GM19193 (cell line): ENCODE results near the gene PI4KA.

Experiments
- POLR2A ChIP-seq: IDR thresholded peaks from 4 replicates; pipeline ENCODE4 v1.6.1; 2011; ENCODE audit not compliant: insufficient read depth, insufficient read length; ENCODE audit errors: extremely low read depth

The PI4KA gene

GRCh38 chr22:20782596-20783299 lies 75.9 kb downstream of the PI4KA start:
- no peak for TF ChIP-seq POLR2A

DNA sequence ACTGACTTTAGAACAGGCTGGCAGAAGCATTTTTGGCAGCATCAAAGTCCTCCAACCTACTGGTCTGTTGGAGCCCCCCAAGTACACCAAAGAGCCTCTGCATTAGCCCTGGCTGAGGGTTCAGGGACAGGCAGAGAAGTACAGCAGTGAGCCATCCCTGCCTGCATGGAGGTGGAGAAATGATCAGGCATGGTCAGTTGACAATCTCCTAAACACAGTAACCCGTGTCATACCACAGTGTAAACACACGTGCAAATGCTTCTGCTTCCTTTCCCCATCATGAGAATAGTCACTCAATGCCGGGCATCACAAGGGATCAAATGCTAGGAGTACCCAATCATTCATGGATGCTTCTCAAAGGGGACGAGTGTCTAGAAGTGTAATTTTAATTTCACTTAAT lies 76.5 kb downstream of the PI4KA start:
- TF ChIP-seq POLR2A, result no peak

DNA sequence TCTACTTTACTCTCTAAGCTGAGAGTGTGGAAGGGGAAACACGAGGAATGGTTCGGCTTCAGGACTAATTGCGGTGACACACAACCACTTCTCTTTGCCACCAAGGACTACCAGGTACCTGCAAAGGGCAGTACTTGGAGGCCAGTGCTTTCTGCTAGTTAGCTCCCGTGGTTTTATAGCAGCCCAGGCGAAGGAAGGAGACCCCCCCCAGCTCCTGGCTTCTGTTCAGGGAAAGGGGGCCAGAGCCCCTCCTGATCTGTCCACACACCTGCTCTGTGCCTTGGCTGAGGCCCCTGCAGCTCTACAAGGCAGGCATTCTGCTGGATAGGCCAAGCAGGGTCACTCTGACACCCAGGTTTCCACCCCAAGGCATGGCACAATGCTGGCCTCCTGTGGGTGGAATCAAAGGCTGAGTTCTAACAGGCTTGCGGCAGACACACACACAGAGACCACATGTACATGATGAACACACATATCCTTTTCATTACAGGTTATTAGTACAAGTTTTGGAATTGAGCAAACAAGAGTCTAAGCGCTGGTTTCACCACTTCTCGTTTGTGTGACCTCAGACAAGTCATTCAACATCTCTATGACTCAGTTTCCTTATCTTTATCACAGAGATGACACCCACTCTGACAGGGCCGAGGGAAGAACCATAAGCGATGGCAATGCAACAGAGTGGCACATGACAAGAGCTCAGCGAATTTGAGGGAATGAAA lies 77.2 kb downstream of the PI4KA start:
- TF ChIP-seq POLR2A, result no peak

GRCh38 chr22:20779818-20780158 lies 78.8 kb downstream of the PI4KA start:
- no peak for TF ChIP-seq POLR2A

- TF ChIP-seq POLR2A, result no peak
These were observed 79.4 kb downstream of the PI4KA start for GRCh38 chr22:20779014-20779817.

DNA sequence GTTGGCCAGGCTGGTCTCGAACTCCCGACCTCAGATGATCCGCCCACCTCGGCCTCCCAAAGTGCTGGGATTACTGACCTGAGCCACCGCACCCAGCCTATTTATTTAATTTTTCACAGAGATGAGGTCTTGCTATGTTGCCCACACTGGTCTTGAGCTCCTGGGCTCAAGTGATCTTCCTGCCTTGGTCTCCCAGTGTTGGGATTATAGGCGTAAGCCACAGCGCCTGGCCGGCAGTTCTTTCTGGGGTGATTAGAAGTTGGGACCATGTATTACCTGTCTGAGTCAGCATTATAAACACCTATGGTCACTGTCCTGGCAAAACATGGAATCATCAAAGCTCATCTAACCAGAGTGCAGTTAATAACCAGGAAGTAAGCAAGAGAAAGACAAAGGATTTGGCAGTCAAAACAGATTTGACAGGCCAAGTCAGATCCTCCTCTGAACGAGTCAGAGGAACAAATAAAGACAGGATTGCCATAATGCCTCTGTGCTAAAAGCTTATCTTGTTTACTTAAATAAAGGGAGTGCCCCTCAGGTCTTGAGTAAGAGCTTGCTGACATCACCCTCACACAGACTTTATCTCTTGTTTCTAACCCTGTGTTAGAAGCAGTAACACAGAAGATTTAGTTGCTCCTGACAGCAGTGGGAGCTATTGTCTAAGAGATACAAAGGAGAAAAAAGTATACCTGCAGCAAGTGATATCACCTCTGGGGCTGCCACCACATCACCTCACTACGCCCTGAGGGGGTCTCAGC lies 81.0 kb downstream of the PI4KA start:
- TF ChIP-seq POLR2A, result no peak

DNA sequence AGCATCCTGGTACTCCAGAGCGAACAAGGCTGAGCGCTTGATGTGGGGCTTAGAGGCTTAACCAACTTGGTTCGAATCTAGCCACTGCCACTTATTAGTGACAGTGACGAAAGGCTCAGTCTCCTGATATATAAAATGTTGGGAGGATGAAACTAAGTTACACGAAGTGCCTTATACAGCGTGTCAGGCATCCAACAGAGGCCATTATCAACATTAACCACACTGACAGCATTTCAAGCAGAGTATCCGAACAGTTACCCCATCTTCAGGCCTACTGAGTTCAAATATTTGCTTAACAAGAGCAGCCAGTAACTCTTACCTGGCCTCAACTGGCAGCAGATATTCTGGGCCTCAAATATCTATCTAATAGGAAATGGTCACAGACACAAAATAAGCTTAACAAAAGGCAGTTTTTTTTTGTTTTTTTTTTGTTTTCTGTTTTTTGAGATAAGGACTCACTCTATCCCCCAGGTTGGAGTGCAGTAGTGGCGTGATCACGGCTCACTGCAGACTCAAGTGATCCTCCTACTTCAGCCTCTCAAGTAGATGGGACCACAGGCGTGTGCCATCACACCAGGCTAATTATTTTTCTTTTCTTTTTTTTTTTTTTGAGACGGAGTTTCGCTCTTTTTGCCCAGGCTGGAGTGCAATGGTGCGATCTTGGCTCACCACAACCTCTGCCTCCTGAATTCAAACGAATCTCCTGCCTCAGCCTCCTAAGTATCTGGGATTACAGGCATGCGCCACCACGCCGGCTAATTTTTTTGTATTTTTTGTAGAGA lies 81.8 kb downstream of the PI4KA start:
- no peak for TF ChIP-seq POLR2A

DNA sequence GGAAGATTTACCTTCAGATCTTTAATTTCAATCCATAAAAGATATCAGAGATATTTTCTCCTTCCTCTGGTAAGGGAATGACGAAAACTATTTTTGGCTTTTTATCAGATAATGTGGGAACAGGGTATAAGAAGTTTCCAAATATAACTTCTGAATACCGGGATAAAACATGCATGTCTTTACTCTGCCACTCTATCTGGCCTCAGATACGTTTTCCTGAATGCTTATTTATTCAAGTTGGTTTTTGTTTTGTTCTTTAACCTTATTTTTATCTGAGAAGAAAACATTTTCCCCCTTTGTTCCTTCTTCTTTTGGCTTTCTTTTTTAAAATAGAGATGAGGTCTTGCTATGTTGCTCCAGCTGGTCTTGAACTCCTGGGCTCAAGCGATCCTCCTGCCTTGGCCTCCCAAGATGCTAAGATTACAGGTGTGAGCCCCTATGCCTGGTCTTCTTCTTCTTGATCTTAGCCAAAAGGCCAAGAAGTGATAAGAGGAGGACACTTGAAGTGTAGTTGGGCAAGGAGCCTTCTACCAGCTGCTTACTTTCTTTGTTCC lies 83.2 kb downstream of the PI4KA start:
- no peak for TF ChIP-seq POLR2A

DNA sequence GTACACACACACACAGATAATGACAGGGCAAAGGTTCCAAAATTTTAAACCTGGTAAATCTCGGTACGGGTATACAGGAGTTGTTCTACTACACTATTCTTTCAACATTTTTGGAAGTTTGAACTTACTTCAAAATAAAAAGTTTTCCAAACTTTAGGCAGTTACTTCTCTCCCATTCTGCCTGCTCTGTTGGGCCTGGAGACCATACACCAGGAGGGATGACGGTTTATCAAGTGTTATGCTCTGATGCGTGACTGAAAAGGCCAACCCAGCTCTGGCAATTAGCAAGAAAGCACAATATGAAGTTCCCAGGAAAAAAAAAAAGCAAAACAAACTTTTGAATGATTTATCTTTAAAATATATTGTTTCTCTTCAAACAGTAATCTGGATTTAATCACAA lies 83.7 kb downstream of the PI4KA start:
- no peak for TF ChIP-seq POLR2A

GRCh38 chr22:20773793-20774212 lies 84.8 kb downstream of the PI4KA start, which contains the start of gene SERPIND1:
SERPIND1 (plus strand) TSS chr22:20774113; CDS start chr22:20779313, 5,200 bp downstream.
- no peak for TF ChIP-seq POLR2A

GRCh38 chr22:20771918-20772625 lies 86.5 kb downstream of the PI4KA start:
- no peak for TF ChIP-seq POLR2A

DNA sequence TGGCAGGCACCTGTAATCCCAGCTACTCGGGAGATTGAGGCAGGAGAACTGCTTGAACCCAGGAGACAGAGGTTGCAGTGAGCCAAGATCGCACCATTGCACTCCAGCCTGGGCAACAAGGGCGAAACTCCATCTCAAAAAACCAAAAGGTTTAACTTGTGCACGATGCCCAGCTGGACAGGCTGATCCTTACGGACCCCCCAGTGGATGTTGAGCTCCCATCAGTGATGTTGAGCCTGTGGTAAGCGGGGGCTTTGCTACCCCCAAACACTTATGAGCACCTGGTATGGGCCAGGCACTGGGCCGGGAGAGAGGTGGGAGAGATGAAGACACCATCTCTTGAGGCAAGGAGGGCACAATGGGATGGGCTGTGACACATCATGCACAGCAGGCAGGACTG lies 92.1 kb downstream of the PI4KA start:
- no peak for TF ChIP-seq POLR2A

- TF ChIP-seq POLR2A, result no peak
These were observed 92.7 kb downstream of the PI4KA start for GRCh38 chr22:20765938-20766337.
